Esophagus muscularis mucosa (tissue), 3 donors: ENCODE measurements around the gene UBE2U.

Experiments
- POLR2A ChIP-seq: fragments of 450-650 bp; IDR thresholded peaks from one replicate; pipeline ENCODE4 v1.6.1; 2017; ENCODE audit warnings: antibody characterized with exemption, moderate library complexity, mild to moderate bottlenecking, low read depth
- POLR2AphosphoS5 ChIP-seq, 2 donors: sonication (generic); formaldehyde crosslinking; IDR thresholded peaks; one replicate each; pipeline ENCODE4 v1.6.1; 2017; ENCODE audit warnings: antibody characterized with exemption in 2 of 2
- TF ChIP-seq, protein P1 (sequence below), 3 experiments: fragments of 200-600 bp in 2 of 3; fragments of 450-650 bp in 1 of 3; sonication (generic) in 2 of 3; IDR thresholded peaks; one replicate each; pipeline ENCODE4 v1.5.1; 2017 to 2019; ENCODE audit warnings: antibody characterized with exemption in 3 of 3, mild to moderate bottlenecking in 2 of 3, moderate library complexity in 1 of 3

DNA sequence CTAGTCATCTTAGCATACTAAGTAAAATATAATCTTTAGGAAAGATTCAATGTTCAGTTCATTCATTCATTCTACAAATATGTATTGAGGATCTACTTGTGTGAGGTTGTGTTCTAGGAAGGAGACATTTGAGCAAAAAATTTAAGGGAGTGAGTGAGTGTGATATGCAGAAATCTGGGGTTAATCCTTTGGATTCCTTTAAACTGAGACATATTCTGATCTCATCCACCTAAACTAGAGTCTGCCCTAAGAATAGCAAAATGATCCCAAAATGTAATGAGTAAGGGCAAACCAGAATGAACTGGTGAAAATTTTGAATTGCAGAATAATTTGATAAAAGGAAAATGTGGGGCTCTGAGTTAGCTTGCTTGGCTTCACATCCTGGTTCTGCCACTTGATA lies 8.6 kb downstream of the UBE2U start:
- TF ChIP-seq, protein P1, sequence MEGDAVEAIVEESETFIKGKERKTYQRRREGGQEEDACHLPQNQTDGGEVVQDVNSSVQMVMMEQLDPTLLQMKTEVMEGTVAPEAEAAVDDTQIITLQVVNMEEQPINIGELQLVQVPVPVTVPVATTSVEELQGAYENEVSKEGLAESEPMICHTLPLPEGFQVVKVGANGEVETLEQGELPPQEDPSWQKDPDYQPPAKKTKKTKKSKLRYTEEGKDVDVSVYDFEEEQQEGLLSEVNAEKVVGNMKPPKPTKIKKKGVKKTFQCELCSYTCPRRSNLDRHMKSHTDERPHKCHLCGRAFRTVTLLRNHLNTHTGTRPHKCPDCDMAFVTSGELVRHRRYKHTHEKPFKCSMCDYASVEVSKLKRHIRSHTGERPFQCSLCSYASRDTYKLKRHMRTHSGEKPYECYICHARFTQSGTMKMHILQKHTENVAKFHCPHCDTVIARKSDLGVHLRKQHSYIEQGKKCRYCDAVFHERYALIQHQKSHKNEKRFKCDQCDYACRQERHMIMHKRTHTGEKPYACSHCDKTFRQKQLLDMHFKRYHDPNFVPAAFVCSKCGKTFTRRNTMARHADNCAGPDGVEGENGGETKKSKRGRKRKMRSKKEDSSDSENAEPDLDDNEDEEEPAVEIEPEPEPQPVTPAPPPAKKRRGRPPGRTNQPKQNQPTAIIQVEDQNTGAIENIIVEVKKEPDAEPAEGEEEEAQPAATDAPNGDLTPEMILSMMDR (IDR thresholded peaks at IDR 0.05), result no peak
- TF ChIP-seq POLR2AphosphoS5 (IDR thresholded peaks at IDR 0.05), result no peak
- TF ChIP-seq POLR2A, result no peak
